ENCODE data around the gene CTNND1.

- TF ChIP-seq POLR2A (IDR thresholded peaks at IDR 0.05; ENCODE audit: low read depth, low read length) = no peak
- no peak for TF ChIP-seq POLR2AphosphoS5 (IDR thresholded peaks at IDR 0.05; ENCODE audit: low read depth, low read length)
These were observed 24.8 kb downstream of the CTNND1 start for GRCh38 chr11:57786436-57786835.
